Glomerular endothelial cell (primary cell): ENCODE measurements around the gene GAS2L1. TPM values are rescaled to one million over a fixed set of nuclear protein-coding genes. Genes with fewer than 3 reads are reported as not detected.
"Not testable (repeated sequence)": the region's sequence is repeated elsewhere in the genome, so short reads cannot be mapped to it uniquely, and the experiment has no call there.

Experiments
- DNase-seq: peaks from one replicate; pipeline ENCODE4 v3.0.0-alpha.2; 2011; ENCODE audit warnings: low read depth, low spot score; ENCODE audit errors: extremely low read depth
- total RNA-seq: library from RNA; depleted of rRNA; stranded (reverse); fragments of >200 nt; gene quantifications from 2 replicates; pipeline ENCODE4 v1.2.3, GENCODE V29; 2015

GAS2L1 gene
- total RNA-seq, 1 donor from 2014 or later, result 47.0 TPM

GRCh38 chr22:29340566-29340965, 34.1 kb downstream of the GAS2L1 start:
- DNase-seq, result no peak

- no peak for DNase-seq
Measured at GRCh38 chr22:29341056-29341848, 34.8 kb downstream of the GAS2L1 start.

GRCh38 chr22:29341849-29342127, 35.3 kb downstream of the GAS2L1 start:
- DNase-seq, result no peak

GRCh38 chr22:29342177-29342576, 35.7 kb downstream of the GAS2L1 start:
- no peak for DNase-seq

GRCh38 chr22:29342577-29343312, 36.3 kb downstream of the GAS2L1 start:
- no peak for DNase-seq

GRCh38 chr22:29343313-29343805, 36.9 kb downstream of the GAS2L1 start:
- DNase-seq, result no peak

GRCh38 chr22:29344137-29344536, 37.7 kb downstream of the GAS2L1 start:
- DNase-seq, result no peak

- not testable (repeated sequence) for DNase-seq
Measured at GRCh38 chr22:29344889-29345288, 38.4 kb downstream of the GAS2L1 start.

GRCh38 chr22:29345932-29346331, 39.5 kb downstream of the GAS2L1 start:
- no peak for DNase-seq

GRCh38 chr22:29346659-29347058, 40.2 kb downstream of the GAS2L1 start:
- DNase-seq, result no peak

GRCh38 chr22:29348041-29348440, 41.6 kb downstream of the GAS2L1 start:
- DNase-seq, result no peak

- no peak for DNase-seq
Measured at GRCh38 chr22:29348956-29349355, 42.5 kb downstream of the GAS2L1 start.

- no peak for DNase-seq
Measured at GRCh38 chr22:29351042-29351441, 44.6 kb downstream of the GAS2L1 start.

- no peak for DNase-seq
Measured at GRCh38 chr22:29351891-29352290, 45.4 kb downstream of the GAS2L1 start.

- DNase-seq, result no peak
Measured at GRCh38 chr22:29352778-29353177, 46.3 kb downstream of the GAS2L1 start.

- no peak for DNase-seq
Measured at GRCh38 chr22:29353286-29353685, 46.8 kb downstream of the GAS2L1 start.

- DNase-seq, result no peak
Measured at GRCh38 chr22:29353860-29354259, 47.4 kb downstream of the GAS2L1 start.

- not testable (repeated sequence) for DNase-seq
Measured at GRCh38 chr22:29357193-29357890, 50.9 kb downstream of the GAS2L1 start.

GRCh38 chr22:29359469-29359868, 53.0 kb downstream of the GAS2L1 start:
- no peak for DNase-seq
